Neural crest cell (in vitro differentiated cells): Measurements from ENCODE around the gene CADPS. TPM values are rescaled to one million over a fixed set of nuclear protein-coding genes. Genes with fewer than 3 reads are reported as not detected.

ENCODE experiments used
- DNase-seq: peaks from one replicate; pipeline ENCODE4 v3.0.0; 2021; ENCODE audit warnings: low read depth, mixed read lengths, low spot score
- H3K27ac Mint-ChIP-seq: one replicate; pipeline ENCODE4 v1.8.0; 2021; ENCODE audit warnings: mild to moderate bottlenecking, mixed read lengths; ENCODE audit not compliant: unreplicated experiment
- H3K27me3 Mint-ChIP-seq: 2 replicates; pipeline ENCODE4 v1.8.0; 2021; ENCODE audit warnings: low read depth, mild to moderate bottlenecking, mixed read lengths
- H3K36me3 Mint-ChIP-seq: 2 replicates; pipeline ENCODE4 v1.8.0; 2021; ENCODE audit warnings: low read depth, mild to moderate bottlenecking, mixed read lengths
- H3K4me1 Mint-ChIP-seq: 2 replicates; pipeline ENCODE4 v1.8.0; 2021; ENCODE audit warnings: mixed read lengths
- H3K4me3 Mint-ChIP-seq: one replicate; pipeline ENCODE4 v1.8.0; 2021; ENCODE audit warnings: mild to moderate bottlenecking, mixed read lengths
- H3K9me3 Mint-ChIP-seq: 2 replicates; pipeline ENCODE4 v1.8.0; 2021; ENCODE audit warnings: mixed read lengths
- total RNA-seq: library from RNA; stranded (reverse); gene quantifications from 2 replicates; pipeline ENCODE4 v1.2.1, GENCODE V29; 2021
- TF ChIP-seq, protein P1 (sequence below): fragments of 200-600 bp; sonication (generic); conservative IDR thresholded peaks from 2 replicates; pipeline ENCODE4 v1.5.0; 2021; ENCODE audit warnings: antibody characterized with exemption, mild to moderate bottlenecking

CADPS gene
- total RNA-seq, 1 donor from 2014 or later: 9.3 TPM

DNA sequence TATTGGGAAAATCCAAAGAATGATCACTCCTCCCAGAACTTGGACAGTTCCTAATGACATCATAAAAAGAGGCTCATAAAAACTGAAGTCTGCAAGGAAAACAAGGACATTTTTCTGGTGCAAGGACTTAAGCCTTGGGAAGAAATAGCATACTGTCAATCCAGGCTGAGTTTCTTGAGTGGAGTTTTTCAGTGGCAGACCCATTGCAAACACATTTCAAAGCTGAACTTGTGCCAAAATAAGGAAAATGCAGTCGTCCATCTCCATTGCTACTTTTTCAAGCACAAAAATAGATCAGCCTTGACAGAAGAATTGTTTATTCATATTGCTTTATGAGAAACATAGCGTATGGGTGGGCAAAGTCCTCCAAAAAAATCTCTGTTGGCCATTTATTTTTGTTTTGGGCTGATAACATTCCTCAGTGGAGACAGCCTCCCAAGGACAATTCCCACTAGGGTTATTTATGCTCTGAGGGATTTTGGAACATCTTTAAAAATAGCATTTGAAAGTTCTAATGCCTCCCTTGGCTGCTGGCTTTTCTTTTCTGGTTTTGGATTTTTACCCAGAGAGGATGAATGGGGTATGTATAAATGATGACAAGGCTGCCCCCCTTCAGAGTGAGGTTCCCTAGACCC, 220.0 kb downstream of the CADPS start:
- TF ChIP-seq, protein P1, sequence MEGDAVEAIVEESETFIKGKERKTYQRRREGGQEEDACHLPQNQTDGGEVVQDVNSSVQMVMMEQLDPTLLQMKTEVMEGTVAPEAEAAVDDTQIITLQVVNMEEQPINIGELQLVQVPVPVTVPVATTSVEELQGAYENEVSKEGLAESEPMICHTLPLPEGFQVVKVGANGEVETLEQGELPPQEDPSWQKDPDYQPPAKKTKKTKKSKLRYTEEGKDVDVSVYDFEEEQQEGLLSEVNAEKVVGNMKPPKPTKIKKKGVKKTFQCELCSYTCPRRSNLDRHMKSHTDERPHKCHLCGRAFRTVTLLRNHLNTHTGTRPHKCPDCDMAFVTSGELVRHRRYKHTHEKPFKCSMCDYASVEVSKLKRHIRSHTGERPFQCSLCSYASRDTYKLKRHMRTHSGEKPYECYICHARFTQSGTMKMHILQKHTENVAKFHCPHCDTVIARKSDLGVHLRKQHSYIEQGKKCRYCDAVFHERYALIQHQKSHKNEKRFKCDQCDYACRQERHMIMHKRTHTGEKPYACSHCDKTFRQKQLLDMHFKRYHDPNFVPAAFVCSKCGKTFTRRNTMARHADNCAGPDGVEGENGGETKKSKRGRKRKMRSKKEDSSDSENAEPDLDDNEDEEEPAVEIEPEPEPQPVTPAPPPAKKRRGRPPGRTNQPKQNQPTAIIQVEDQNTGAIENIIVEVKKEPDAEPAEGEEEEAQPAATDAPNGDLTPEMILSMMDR: no peak
- no peak overlapping the region for H3K27ac Mint-ChIP-seq
- H3K4me3 Mint-ChIP-seq: no peak overlapping the region
- no peaks in the 10 kb centered on the region for H3K4me1 Mint-ChIP-seq
- H3K27me3 Mint-ChIP-seq: peaks cover 2% of the 10 kb centered on the region
- H3K9me3 Mint-ChIP-seq: no peaks in the 10 kb centered on the region
- DNase-seq: no peak
- no peaks in the 10 kb centered on the region for H3K36me3 Mint-ChIP-seq

DNA sequence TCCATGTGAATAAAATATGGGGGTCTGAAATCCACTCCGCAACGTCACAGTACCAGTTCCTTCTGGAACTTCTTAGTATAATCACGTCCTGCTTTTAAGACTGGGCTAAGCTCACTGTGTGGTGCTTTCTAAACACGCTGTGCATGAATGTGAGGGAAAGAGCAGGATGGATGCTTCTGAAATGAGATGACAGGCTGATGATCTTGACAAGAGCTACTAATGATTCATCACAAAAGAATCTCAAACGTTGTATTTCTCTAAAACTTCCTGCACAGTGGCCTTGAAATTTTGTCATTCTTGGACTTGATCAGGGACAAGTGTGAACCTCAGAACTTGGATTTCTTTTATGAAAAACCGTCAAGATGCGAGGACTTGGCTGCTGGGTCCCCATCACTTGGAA, 221.4 kb downstream of the CADPS start:
- Mint-ChIP-seq H3K4me3 (no peak overlapping the region), H3K9me3 (no peaks in the 10 kb centered on the region), H3K4me1 (no peaks in the 10 kb centered on the region), H3K27me3 (peaks cover 2% of the 10 kb centered on the region), H3K36me3 (no peaks in the 10 kb centered on the region), H3K27ac (no peak overlapping the region)
- TF ChIP-seq, protein P1: no peak
- no peak for DNase-seq

DNA sequence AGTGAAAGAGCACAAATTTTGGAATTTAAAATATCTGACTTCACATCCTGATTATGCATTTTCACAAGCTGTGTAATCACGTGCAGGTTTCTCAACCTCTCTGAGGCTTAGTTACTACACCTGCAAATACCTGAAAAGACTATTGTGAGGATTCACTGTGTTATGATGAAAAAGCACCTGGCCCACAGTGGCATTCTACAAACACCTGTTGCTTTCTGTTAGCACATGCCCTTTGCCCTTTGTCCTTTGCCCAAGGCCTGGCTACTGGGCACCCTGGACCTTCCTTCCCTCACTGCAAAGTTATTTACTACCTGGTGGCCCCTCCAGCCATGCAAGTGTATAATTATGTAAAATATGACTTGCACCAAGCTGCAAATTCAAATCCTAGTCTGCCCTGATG, 227.5 kb downstream of the CADPS start:
- H3K4me3 Mint-ChIP-seq: no peak overlapping the region
- peaks cover 6% of the 10 kb centered on the region for H3K4me1 Mint-ChIP-seq
- no peaks in the 10 kb centered on the region for H3K36me3 Mint-ChIP-seq
- H3K9me3 Mint-ChIP-seq: no peaks in the 10 kb centered on the region
- H3K27me3 Mint-ChIP-seq: peaks cover 2% of the 10 kb centered on the region
- no peak overlapping the region for H3K27ac Mint-ChIP-seq
- TF ChIP-seq, protein P1: no peak
- no peak for DNase-seq

DNA sequence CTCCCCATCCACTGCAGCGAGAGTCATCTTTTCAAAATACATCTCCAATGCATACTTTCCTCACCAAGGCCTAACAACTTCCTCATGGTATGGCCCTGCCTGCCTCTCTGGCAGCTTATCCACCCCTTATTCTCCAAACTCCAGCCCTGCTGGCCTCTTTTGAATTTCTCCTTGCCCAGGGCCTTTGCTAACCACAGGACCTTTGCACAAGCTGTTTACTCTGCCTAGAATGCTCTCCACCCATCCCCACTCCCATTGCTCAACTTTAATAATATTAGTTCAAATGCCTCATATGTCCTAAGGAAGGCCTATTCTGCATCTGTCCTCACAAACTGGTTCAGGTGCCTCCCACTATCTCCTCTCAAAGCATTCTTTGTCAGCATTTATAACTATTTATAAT, 230.7 kb downstream of the CADPS start:
- Mint-ChIP-seq H3K4me3 (no peak overlapping the region), H3K9me3 (no peaks in the 10 kb centered on the region), H3K27me3 (peaks cover 3% of the 10 kb centered on the region), H3K36me3 (no peaks in the 10 kb centered on the region), H3K27ac (no peak overlapping the region), H3K4me1 (peaks cover 6% of the 10 kb centered on the region)
- TF ChIP-seq, protein P1: no peak
- no peak for DNase-seq

DNA sequence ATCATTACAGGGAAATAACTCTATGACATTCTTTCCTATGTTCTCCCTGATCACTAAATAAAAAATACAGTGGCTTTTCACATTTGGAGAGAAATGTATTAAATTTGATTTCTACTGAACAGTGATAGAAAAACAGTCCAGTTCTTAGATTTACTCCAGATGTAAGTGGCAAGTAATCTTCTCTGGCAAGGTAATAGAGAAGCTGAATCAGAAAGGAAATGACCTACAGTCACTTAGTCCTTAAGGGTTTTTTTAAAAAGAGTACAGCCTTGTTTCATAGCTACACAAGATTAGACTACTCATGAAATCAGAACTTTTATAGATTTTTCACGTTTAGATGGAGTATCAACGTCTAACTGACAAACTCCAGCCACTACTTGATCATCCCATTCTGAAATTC, 236.9 kb downstream of the CADPS start:
- DNase-seq: no peak
- Mint-ChIP-seq H3K27me3 (peaks cover 41% of the 10 kb centered on the region), H3K36me3 (no peaks in the 10 kb centered on the region), H3K27ac (no peak overlapping the region), H3K4me3 (no peak overlapping the region), H3K4me1 (no peaks in the 10 kb centered on the region), H3K9me3 (no peaks in the 10 kb centered on the region)
- TF ChIP-seq, protein P1: no peak
